Stimulated activated CD4-positive, alpha-beta T cell treated with anti-CD3 and anti-CD28 coated beads, Interleukin-12 subunit alpha, Interleukin-12 subunit beta, amount 100 ng/mL, for 48 hours (primary cell): Measurements from ENCODE around the gene SNRPB2.

Source experiments
- DNase-seq, 3 donors: peaks; one replicate each; pipeline ENCODE4 v3.0.0-alpha.2; 2020; ENCODE audit warnings: low read depth in 2 of 3, low spot score in 1 of 3

SNRPB2 gene

GRCh38 chr20:16732506-16733152, 2.8 kb downstream of the SNRPB2 start:
- peak in 1 of 3 donors; percentile 14 for DNase-seq

- DNase-seq, result no peak
These were observed 10.7 kb downstream of the SNRPB2 start for GRCh38 chr20:16740365-16741072.

- DNase-seq, result no peak
These were observed 14.5 kb downstream of the SNRPB2 start for GRCh38 chr20:16744178-16744807.

GRCh38 chr20:16745204-16745603, 15.4 kb downstream of the SNRPB2 start:
- DNase-seq, result no peak

- DNase-seq, result no peak
These were observed 17.5 kb downstream of the SNRPB2 start for GRCh38 chr20:16747291-16747811.

- DNase-seq, result no peak
These were observed 18.6 kb downstream of the SNRPB2 start, which contains the start of gene OTOR for GRCh38 chr20:16748308-16748900. OTOR (plus strand) TSS chr20:16748358; CDS start chr20:16748402, 44 bp downstream.

- DNase-seq, result no peak
These were observed 19.7 kb downstream of the SNRPB2 start for GRCh38 chr20:16749573-16749972.

- DNase-seq, result no peak
These were observed 22.3 kb downstream of the SNRPB2 start for GRCh38 chr20:16752082-16752481.

GRCh38 chr20:16752901-16753300, 23.1 kb downstream of the SNRPB2 start:
- DNase-seq, result no peak

- no peak for DNase-seq
These were observed 28.8 kb downstream of the SNRPB2 start for GRCh38 chr20:16758454-16759180.

GRCh38 chr20:16759181-16759563, 29.3 kb downstream of the SNRPB2 start:
- DNase-seq, result no peak

GRCh38 chr20:16760431-16761304, 30.8 kb downstream of the SNRPB2 start:
- DNase-seq, result no peak

- peak in 2 of 3 donors; percentile 8 to 44 for DNase-seq
These were observed 31.5 kb downstream of the SNRPB2 start for GRCh38 chr20:16761305-16761829.

- no peak for DNase-seq
These were observed 34.7 kb downstream of the SNRPB2 start for GRCh38 chr20:16764560-16764959.

- no peak for DNase-seq
These were observed 41.4 kb downstream of the SNRPB2 start for GRCh38 chr20:16771213-16771612.

- no peak for DNase-seq
These were observed 46.1 kb downstream of the SNRPB2 start for GRCh38 chr20:16775961-16776360.

GRCh38 chr20:16777126-16777525, 47.3 kb downstream of the SNRPB2 start:
- DNase-seq, result no peak

GRCh38 chr20:16778159-16778558, 48.3 kb downstream of the SNRPB2 start:
- no peak for DNase-seq

GRCh38 chr20:16781496-16781895, 51.7 kb downstream of the SNRPB2 start:
- no peak for DNase-seq

- no peak for DNase-seq
These were observed 55.4 kb downstream of the SNRPB2 start for GRCh38 chr20:16785226-16785625.
